OCI-LY3 (cell line): ENCODE measurements around the gene HMGXB4.

Experiments used
- CTCF ChIP-seq: fragments of 200-600, 300-600 bp; sonication (generic); IDR thresholded peaks from 2 replicates; pipeline ENCODE4 v1.5.1; 2014; ENCODE audit warnings: antibody characterized with exemption, low read length, low read depth
- EZH2phosphoT487 ChIP-seq: fragments of 200-600 bp; shearing (Covaris generic); IDR thresholded peaks from 2 replicates; pipeline ENCODE4 v1.6.1; 2018; ENCODE audit warnings: antibody characterized with exemption, mixed run types, low read depth

GRCh38 chr22:35292786-35293185 is 35.5 kb downstream of the HMGXB4 start:
- TF ChIP-seq CTCF (no peak), EZH2phosphoT487 (no peak)
